Fibroblast of lung (primary cell): Measurements from ENCODE around the gene IL16.

Source experiments
- CTCF ChIP-seq, 2 donors: IDR thresholded peaks in 1 of 2; conservative IDR thresholded peaks in 1 of 2; 1 replicate in 1 of 2; 2 replicates in 1 of 2; pipeline ENCODE4 v1.5.1; 2011 to 2012; ENCODE audit warnings: low read length in 2 of 2, control low read depth in 1 of 2, inconsistent platforms in 1 of 2, low read depth in 1 of 2, mild to moderate bottlenecking in 1 of 2
- EZH2 ChIP-seq: IDR thresholded peaks from 2 replicates; pipeline ENCODE4 v1.5.1; 2012; ENCODE audit warnings: low read length, control low read depth, mild to moderate bottlenecking; ENCODE audit errors: missing control alignments

GRCh38 chr15:81157195-81157938 is 39.3 kb upstream of the IL16 start:
- TF ChIP-seq CTCF (conservative IDR thresholded peaks at IDR 0.05 in 1 of 2, IDR thresholded peaks at IDR 0.05 in 1 of 2; ENCODE audit: low read depth in 1 of 2, low read length in 2 of 2) (no peak), EZH2 (no peak)
